Testis (tissue), 2 donors: ENCODE data around the gene ARSI.

Source experiments
- CTCF ChIP-seq, 3 experiments: fragments of 450-650 bp in 2 of 3; fragments of 200-600 bp in 1 of 3; sonication (generic) in 1 of 3; IDR thresholded peaks; one replicate each; pipeline ENCODE4 v1.5.1; 2016 to 2019; ENCODE audit warnings: antibody characterized with exemption in 3 of 3, mild to moderate bottlenecking in 2 of 3, moderate library complexity in 1 of 3
- POLR2A ChIP-seq: fragments of 450-650 bp; IDR thresholded peaks from one replicate; pipeline ENCODE4 v1.6.1; 2017; ENCODE audit warnings: antibody characterized with exemption, mild to moderate bottlenecking, moderate library complexity

- TF ChIP-seq CTCF (IDR thresholded peaks at IDR 0.05): no peak
- TF ChIP-seq POLR2A: no peak
Observed at GRCh38 chr5:150251504-150251903, 51.2 kb downstream of the ARSI start.
